NOMO-1 treated with dmso at 0.1 percent for 144 hours (cell line): ENCODE results near the gene EIF1AD.

Source experiments
- DNase-seq: peaks from one replicate; lab custom pipeline; 2025; ENCODE audit not compliant: unreplicated experiment; lab: John Stamatoyannopoulos, UW

EIF1AD gene

DNA sequence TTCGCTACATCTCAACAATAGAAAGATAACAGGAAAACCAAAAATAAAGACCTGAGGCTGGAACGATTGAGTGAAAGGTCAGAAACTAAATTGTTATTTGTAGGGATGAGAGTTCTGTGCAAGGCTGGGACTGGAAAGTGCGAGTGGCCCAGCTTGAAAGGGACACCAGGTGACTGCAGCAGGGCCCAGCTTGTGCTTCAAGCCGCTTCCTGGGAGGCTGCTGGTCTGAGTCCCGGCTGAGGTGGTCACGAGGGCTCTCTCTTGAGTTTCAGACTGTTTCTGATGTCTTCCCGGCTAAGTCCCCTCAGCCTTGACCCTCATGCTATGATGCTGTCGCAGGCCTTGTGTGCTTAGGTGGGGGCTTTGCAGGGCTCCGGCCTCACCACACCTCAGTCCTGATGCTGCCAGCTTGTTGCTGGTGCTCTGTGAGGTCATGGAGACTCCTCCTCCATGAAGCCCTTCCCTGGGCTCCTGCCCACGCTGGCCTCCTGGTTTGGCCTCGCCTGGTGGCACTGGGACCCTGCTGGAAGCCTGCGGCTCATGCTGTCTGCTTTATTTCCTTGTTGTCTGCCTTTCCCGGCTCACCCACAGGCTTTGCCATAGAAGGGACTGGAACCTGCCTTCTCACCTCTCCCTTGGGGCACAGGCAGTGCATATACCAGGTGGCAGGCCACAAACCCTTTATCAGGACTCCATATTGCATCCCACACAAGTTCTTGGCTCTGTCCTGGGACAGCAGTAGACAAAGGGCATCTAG, 4.4 kb upstream of the EIF1AD start:
- no peak for DNase-seq

DNA sequence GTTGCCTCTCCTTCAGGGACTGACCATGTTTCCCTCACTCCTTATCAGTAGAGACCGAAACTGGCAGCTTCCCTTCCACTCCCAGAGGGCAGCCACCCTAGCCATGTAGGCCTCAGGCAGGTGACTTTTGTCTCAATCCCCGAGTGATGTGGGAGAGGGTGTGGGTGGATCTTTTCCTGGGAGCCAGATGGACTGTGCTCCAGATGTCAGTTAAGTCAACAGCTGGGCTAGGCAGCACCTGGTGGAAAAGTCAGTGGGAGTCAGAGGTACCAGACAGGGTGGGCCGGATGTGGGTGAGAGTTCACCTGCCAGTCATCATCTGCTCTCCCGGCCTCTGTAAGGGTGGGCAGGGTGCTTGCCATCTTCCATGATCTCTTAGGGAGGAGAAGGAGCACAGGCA, 2.2 kb upstream of the EIF1AD start:
- no peak for DNase-seq

DNA sequence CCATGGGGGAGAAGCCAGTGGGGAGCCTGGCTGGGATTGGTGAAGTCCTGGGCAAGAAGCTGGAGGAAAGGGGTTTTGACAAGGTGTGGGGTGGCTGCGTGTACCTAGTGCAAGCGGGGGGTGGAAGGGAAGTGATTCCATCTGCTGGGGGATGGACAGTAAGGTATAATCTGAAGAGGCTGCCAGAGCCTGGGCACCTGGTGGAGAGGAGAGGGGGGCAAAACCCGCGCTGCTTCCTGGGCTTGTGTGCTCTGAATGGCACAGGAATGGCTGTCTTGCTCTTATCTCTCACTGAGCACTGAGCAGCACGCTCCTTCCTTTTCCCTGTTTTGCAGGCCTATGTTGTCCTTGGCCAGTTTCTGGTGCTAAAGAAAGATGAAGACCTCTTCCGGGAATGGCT, 1.3 kb upstream of the EIF1AD start:
- DNase-seq = no peak

DNA sequence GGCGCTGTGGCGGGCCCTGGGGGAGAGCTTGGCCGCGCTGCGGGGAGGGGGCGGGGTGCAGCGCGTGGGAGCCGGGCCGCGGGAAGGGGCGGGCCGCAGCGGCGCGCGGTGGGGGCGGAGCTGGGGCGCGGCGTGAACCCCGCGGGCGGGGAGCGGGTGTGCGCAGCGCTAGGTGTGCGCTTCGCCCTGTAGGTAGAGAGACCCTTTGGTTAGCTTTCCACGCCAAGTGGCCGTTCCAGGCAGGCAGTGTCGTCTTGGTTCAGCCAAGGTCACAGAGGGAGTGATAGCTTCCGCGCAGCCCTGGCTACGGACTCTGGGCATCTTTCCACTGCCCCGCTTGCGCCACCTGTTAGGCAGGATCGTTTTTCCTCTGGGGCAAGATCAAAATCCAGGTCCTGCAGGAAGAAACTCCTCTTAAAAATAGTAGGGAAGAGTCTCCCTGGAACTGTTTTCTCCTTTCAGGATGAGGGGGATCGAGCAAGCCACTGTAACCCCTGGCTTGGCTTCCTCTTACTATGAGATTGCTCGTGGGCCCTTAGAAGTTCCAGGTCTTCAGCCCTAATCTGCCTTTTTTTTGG, 780 bp upstream of the EIF1AD start:
- no peak for DNase-seq

DNA sequence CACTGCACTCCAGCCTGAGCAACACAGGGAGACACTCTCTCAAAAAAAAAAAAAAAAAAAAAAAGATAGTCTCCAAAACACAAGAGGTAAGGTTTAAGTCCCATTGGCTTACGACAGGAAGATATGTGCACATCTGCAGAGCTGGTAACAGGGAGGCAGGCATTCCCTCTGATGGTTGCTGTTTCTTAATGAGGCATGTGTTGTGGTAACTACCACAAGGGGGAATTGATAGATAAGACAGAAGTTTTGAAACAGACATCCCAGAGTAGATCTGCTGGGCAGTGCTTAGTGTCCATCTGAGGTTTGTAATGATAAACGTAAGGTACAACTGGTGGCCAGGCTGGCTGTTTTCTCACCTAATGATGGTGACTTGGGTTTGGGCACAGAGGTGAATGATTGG, 4.7 kb downstream of the EIF1AD start:
- DNase-seq = no peak

DNA sequence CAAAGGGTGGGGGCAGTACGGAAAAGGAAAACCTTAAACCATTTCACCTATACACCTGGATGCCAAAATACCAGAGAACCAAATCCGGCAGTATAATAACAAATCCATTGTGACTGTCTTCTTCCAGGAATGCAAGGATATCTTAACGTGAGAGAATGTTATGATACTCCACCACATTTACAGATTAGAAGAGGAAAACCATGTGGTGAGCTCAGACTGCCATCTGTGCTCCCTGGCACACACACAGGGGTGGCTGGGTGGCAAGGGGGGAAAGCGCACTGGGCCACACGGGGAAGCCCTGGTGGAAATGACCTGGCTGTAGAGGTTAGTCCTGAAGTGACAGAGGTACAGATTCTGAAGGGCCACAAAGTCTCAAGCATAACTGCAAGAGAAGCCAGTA, 9.9 kb downstream of the EIF1AD start:
- DNase-seq = no peak

DNA sequence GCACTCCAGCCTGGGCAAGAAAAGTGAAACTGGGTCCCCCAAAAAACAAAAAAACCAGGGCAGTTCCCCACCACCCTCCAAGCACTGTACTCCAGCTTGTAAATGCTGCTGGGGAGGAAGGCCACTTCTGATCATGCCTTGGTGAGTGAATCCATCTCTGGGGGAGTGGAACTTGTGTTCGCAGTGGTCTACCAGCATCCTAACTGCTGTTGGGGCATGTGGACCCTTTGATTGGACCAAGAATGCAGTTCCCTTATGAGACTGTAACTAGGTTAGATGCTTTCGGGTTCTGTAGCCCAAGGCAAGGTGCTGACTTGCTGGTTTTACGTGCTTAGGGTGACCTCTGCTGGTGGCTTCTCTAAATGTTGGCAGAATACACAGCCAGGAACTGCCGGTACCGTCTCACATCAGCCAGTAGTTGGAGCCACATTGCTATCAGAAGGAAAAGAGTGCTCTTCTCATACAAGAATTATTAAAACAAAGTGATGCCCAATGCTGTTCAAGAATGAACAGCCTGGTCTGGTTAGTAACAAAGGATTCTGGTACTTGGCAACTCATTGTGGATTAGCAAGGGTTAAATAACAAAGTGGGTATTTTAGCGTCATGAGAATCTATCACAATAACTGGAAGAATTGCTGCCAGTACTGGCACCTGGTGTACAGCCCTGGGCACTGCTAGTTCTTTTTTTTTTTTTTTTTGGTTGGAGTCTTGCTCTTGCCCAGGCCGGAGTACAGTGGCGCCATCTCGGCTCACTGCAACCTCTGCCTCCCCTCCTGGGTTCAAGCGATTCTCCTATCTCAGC, 13.0 kb downstream of the EIF1AD start:
- DNase-seq = peak; percentile 86

DNA sequence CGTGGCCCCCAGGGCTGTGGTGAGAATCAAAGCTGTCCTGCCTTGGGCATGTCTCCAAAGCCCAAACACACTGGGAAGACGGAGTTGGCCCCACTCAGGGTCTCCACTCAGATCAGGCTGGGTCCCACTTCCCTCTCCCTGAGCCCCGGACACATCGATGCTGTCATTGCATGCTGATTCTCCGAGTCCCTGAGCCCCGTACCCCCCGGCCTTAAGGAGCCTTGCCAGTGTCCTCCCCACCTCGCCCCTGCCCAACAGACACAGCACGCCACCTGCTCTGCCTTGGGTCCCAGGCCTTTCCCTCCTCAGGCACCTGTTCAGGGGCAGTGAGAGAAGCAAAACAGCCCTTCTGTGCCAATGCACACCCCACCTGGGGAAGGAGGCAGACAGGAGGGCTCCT, 14.6 kb downstream of the EIF1AD start:
- no peak for DNase-seq

DNA sequence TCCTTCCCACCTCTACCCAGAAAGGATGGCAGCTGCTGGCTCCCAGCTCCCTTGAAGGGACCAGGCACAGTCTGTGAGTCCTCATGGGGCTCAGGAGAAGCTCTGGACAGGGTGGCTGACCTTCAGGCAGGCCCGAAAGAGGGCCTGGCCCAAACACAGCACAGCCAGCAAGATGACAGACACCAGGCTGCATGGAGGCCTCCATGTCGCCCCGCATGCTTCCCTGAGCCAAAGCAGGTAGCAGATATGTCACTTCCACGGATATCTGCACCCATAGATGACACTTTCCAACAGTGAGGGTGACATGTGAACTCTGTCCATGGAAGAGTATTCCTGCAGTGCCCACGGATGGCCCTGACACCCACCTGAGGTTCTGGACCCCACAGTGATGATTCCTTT, 18.4 kb downstream of the EIF1AD start:
- no peak for DNase-seq

DNA sequence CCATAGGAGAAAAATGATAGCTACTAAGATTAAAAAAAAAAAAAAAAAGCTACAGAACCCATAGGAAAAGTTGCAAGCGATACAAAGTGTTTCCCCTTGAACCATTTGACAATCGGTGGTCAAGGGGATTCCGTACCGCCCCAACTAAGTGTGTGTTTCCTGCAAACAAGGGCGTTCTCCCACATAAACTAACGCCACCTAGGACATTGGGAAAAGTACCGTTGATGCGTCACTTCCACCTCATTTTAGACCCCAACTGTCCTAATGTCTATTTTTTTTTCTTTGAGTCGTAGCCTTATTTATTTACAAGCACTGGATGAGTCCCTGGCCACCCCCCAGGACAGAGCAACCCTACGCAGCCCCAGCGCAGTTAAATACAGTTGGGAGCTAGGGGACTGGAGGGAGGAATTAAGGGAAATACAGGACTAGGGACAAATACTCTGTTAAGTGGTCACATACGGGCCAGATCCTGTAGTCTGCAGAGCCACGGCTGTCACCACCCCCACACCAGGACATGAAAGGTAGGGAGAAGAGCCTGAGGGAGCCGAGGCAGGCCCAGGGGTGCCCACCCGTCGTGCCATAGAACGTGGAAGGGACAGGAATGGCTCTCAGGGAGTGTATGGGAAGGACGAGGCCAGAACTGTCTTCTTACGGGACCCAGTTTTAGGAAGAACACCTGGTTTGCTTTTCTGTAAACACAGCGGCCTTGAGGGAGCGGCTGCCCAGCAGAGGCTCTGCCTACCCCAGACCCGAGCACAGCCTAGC, 19.0 kb downstream of the EIF1AD start:
- DNase-seq = no peak

DNA sequence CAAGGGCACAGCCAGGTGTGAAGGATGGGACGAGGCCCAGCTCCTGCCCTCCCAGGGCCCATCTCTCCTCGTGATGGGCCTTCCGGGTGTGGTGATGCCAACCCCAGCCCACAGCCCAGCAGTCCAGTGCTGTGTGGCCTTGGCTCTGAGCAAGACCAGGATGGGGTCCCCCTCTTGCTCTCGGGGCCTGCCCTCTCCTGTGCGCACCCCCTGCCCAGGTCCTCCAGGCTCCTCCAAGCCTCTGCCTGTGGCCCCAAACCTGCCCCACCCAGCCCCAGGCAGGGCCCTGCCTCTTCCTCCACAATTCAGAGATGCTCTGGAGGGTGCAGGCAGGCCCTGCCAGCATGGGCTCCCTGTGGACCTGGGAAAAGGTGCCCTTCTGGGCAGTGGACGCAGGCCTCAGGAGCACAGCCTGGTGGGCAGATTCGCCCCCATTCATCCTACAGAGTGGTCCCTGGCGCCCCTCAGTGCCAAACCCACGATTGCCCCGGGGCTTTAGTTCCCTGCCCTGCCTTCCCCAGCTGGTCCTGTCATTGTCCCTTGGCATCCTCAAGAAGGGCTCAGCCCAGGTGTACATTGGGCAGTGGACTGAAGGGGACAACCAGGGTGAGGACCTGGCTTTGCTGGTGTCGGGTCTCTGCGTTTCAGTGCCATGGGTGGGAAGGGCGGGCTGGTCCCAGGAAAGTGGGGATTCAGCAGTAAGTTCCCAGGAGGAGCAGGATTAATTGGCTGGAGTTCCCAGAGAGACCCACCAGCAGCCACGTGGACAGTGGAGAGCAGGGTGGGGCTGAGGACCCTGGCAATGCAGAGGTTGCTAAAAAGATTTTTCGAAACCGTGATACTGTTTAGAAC, 19.8 kb downstream of the EIF1AD start:
- no peak for DNase-seq

DNA sequence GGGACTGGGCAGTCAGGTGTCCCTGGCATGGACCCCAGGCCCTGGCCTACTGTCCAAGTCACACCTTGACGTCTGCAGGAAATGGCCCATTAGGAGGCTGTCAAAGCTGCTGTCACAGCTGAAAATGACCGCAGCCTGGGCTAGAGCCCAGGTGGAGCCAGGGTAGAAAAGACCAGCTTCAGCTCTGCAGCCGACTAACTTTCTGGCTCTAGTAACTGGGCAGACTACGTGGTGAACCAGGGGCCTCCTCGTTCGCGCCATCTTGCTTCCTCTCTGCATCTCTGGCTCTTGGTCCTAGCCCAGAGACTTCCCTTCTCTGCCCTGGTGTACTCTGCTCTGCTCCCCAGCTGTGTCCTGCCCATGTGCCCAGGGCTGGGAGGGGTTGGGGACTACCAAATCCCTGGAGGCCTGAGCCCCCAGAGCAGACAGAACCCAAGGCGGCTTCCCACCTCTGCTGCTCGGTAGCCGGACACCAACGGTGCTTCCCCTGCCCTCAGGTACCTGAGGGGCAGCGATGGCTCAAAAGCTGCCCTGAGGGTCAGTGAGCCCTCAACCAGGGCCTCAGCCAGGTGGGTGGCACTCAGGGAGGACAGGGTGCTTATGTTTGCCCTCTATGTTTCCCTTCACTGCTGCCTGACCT, 20.7 kb downstream of the EIF1AD start:
- DNase-seq = no peak

DNA sequence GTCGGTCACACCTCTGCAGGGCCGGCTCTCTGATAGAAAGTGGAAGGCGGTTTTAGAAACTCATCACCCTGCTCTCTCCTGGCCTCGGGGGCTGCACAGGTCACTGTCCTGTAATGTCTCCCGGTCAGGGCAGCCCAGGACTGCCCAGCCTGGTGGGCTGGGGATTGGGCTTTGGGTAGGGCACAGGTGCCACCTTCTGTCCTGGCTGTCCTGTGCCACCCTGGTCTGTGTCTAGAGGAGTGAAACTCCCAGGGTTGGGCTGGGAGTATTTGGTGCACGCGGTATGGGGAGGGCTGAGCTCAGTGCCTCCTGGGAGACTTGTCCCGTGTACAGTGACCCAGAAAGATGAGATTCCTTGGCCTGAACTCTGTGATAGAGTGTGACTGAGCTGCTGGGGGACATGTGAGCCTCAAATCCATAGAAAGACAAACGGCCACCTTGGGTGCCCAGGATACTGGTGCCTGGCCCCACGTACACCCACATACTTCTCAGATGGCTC, 22.6 kb downstream of the EIF1AD start:
- no peak for DNase-seq

DNA sequence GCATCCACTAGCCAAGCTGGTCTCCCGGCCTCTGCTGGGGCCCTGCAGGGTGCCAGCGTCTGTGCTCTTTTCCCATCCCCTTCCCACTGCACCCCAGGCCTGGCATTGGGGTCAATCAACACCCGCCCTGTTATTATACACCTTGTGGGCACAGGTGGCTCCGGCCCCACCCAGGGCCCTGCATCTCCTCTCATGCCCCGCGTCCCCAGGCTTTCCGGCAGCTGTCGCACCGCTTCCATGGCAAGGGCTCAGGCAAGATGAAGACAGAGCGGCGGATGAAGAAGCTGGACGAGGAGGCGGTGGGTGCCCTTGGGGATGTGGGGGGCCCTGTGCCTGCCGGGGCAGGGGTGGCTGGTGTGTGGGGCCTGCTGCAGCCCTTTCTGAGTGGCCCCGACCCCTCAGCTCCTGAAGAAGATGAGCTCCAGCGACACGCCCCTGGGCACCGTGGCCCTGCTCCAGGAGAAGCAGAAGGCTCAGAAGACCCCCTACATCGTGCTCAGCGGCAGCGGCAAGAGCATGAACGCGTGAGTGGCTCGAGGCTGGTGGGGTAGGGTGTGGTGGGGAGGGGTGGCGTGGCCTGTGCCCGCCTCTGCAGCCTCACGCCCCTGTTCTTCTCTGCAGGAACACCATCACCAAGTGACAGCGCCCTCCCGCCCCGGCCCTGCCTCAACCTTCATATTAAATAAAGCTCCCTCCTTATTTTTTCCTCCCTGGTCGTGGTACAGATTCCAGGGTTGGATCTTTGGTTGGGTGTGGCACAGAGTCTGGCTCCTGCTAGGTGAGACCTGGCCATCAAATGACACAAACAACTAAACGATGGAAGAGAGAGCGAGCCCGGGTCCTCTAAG, 23.3 kb downstream of the EIF1AD start:
- no peak for DNase-seq

DNA sequence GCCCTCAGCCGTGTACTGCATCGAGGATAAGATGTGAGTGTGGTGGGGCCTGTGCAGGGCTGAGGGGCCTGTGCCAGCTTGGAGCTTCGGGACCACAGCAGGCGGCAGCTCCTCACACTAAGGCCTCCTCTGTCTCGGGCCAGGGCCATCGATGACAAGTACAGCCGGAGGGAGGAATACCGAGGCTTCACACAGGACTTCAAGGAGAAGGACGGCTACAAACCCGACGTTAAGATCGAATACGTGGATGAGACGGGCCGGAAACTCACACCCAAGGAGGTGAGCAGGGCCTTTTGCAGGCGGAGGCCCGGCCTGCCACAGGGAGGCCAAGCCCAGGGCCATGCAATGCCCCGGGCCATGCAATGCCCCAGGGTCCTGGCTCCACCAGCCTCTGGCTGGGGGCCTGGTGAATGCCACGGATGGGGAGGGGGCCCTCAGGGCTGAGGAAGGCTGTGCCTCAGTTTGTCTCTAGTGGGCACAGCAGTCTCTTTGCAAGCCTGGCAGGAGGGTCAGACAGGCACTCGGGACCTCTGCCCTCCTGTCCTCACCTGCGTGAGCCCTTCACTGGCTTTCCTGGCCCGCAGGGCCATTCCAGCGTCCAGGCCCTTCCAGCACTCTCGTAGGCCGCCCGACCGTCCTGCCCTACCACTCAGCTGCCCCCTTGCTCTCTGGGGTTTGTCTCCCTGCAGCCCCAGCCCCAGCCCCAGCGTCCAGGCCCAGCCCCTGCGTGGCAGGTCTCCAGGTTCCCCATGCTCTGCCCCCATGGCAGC, 24.2 kb downstream of the EIF1AD start:
- no peak for DNase-seq

DNA sequence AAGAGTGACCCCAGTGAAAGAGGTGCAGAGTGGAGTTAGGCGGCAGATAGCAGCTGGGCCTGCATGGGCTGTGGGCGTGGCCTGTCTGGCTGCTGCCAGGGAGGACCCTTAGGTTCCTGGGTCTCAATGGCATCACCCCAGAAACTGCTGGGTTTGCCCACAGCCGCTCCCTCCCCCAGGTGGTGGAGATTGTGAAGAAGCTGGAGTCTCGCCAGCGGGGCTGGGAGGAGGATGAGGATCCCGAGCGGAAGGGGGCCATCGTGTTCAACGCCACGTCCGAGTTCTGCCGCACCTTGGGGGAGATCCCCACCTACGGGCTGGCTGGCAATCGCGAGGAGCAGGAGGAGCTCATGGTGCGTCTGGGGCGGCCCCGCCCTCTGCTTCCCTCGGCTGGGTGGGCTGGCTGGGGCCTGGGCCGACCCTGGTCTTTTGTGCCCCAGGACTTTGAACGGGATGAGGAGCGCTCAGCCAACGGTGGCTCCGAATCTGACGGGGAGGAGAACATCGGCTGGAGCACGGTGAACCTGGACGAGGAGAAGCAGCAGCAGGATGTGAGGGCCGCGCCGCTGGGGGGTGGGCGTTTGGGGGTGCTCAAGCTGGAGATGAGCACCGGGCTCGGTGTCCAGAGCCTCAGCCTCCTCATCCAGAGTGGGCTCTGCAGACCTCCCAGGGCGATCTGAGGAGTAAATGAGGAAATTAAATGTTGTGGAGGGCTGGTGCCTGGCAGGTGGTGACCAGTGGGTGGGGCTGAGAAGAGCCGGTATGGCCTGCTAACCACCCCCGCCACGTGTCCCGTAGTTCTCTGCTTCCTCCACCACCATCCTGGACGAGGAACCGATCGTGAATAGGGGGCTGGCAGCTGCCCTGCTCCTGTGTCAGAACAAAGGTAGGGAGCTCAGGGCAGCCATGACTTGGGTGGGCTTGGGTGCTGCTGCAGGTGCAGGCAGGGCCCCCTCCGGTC, 25.5 kb downstream of the EIF1AD start:
- no peak for DNase-seq

DNA sequence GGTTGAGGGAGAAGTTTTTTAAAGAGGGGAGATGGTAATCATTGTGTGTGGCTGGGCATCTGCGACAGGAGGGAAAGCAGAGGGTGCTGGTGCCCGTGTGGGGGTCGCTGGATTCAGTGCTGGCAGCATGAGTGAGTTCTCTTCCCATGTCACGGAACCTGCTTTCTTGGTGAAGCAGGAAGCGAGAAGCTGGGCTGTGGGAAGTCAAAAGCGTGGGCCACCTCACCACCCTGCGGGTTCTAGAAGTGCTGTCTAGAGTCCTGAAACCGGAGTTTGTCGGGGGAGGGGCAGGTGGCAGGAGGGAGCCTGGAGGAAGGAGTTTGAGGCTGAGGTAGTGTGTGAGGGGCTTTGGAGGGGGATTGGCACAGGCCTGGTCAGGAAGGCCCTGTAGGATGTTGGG, 26.2 kb downstream of the EIF1AD start:
- DNase-seq = no peak
